PC-3 (cell line): ENCODE results near the gene ANXA6. TPM values are rescaled to one million over a fixed set of nuclear protein-coding genes. Genes with fewer than 3 reads are reported as not detected.

ENCODE experiments used
- ATAC-seq: fragments of 200-7000 bp; cut with Tn5 transposase; 2 replicates; pipeline ENCODE4 v1.9.1; 2020; ENCODE audit warnings: mild to moderate bottlenecking, moderate library complexity
- BruUV-seq: library from RNA; stranded (reverse); fragments of 400-500 nt; replicated peaks from 2 replicates; lab custom pipeline; 2021; lab: Mats Ljungman, UMichigan
- CTCF ChIA-PET: fragments of 300-600 bp; sonication (Branson Sonifier 250); formaldehyde crosslinking; loops from one replicate; lab custom pipeline; 2022; ENCODE audit warnings: antibody characterized with exemption; lab: Charles Lee
- POLR2A ChIA-PET: fragments of 300-600 bp; sonication (Branson Sonifier 250); formaldehyde crosslinking; loops from one replicate; lab custom pipeline; 2022; ENCODE audit warnings: antibody characterized with exemption; ENCODE audit not compliant: unreplicated experiment; lab: Charles Lee
- DNase-seq: peaks from one replicate; pipeline ENCODE4 v3.0.0-alpha.2; 2015
- H2AFZ ChIP-seq: fragments of 300-600 bp; sonication (generic); 2 replicates; pipeline ENCODE4 v1.6.0; 2016; ENCODE audit warnings: antibody characterized with exemption, low read length
- H3F3A ChIP-seq: fragments of 300-600 bp; sonication (generic); one replicate; pipeline ENCODE4 v1.6.0; 2017; ENCODE audit warnings: antibody characterized with exemption, low read length, control low read depth, mild to moderate bottlenecking; ENCODE audit not compliant: unreplicated experiment
- H3K27ac ChIP-seq: fragments of 300-600 bp; sonication (generic); 2 replicates; pipeline ENCODE4 v1.5.1; 2016; ENCODE audit warnings: mild to moderate bottlenecking, low read length
- H3K27me3 ChIP-seq: fragments of 300-600 bp; sonication (generic); 2 replicates; pipeline ENCODE4 v1.6.1; 2016; ENCODE audit warnings: low read length, mixed read lengths
- H3K36me3 ChIP-seq: fragments of 300-600 bp; sonication (generic); 2 replicates; pipeline ENCODE4 v1.6.1; 2016; ENCODE audit warnings: low read depth, mixed run types, low read length, mixed read lengths
- H3K4me1 ChIP-seq: fragments of 300-600 bp; sonication (generic); 2 replicates; pipeline ENCODE4 v1.5.1; 2016; ENCODE audit warnings: low read length; ENCODE audit not compliant: insufficient read depth
- H3K4me2 ChIP-seq: fragments of 300-600 bp; sonication (generic); 2 replicates; pipeline ENCODE4 v1.6.0; 2016; ENCODE audit warnings: low read length
- H3K4me3 ChIP-seq: fragments of 300-600 bp; sonication (generic); 2 replicates; pipeline ENCODE4 v1.5.1; 2016; ENCODE audit warnings: mild to moderate bottlenecking, low read length, mixed read lengths
- H3K79me2 ChIP-seq: fragments of 300-600 bp; sonication (generic); 2 replicates; pipeline ENCODE4 v1.6.1; 2017; ENCODE audit warnings: low read length, mixed read lengths
- H3K9ac ChIP-seq: fragments of 300-600 bp; sonication (generic); 2 replicates; pipeline ENCODE4 v1.6.0; 2016; ENCODE audit warnings: mild to moderate bottlenecking, low read length
- H3K9me2 ChIP-seq: fragments of 300-600 bp; sonication (generic); replicated peaks from 2 replicates; pipeline ENCODE4 v1.6.1; 2016; ENCODE audit warnings: mixed run types, low read length, mixed read lengths
- H3K9me3 ChIP-seq: fragments of 300-600 bp; sonication (generic); 2 replicates; pipeline ENCODE4 v1.6.1; 2016; ENCODE audit warnings: low read length, mixed read lengths
- H4K20me1 ChIP-seq: fragments of 300-600 bp; sonication (generic); 2 replicates; pipeline ENCODE4 v1.6.1; 2016; ENCODE audit warnings: low read length, mixed read lengths
- CTCF ChIP-seq: fragments of 300-600 bp; sonication (generic); conservative IDR thresholded peaks from 2 replicates; pipeline ENCODE4 v1.5.1; 2017; ENCODE audit warnings: antibody characterized with exemption, low read depth, mild to moderate bottlenecking, low read length
- EZH2 ChIP-seq: fragments of 300-600 bp; sonication (generic); IDR thresholded peaks from one replicate; pipeline ENCODE4 v1.6.1; 2017; ENCODE audit warnings: antibody characterized with exemption, mild to moderate bottlenecking, low read length; ENCODE audit not compliant: unreplicated experiment
- EZH2phosphoT487 ChIP-seq: fragments of 300-600 bp; sonication (generic); IDR thresholded peaks from 2 replicates; pipeline ENCODE4 v1.6.1; 2018; ENCODE audit warnings: mild to moderate bottlenecking, antibody characterized with exemption, low read length, borderline replicate concordance
- intact Hi-C: fragments of 100-400 bp; cut with micrococcal nuclease; formaldehyde crosslinking; loops from 2 replicates; pipeline ENCODE4 v1.9.0; 2023
- total RNA-seq: library from RNA; depleted of rRNA; stranded (reverse); fragments of >200 nt; gene quantifications from 2 replicates; pipeline ENCODE4 v1.2.3, GENCODE V29; 2014

ANXA6 gene
- total RNA-seq, 1 experiment from 2014 or later = 122 TPM

GRCh38 chr5:151058891-151059489 is 98.6 kb downstream of the ANXA6 start:
- no peaks in the 10 kb centered on the region for H3K9me3 ChIP-seq
- H3K79me2 ChIP-seq = peaks cover 9% of the 10 kb centered on the region; the same call in 1 of the 2 replicates
- intact Hi-C loops = no loop called here
- ChIA-PET CTCF (no interaction called here), POLR2A (interaction anchor here (0.6 kb wide), 1 partner anchor 33 kb away, joined by 3 read pairs; no protein-coding TSS in a partner anchor)
- no peaks in the 10 kb centered on the region for H3F3A ChIP-seq
- H3K4me3 ChIP-seq = no peak overlapping the region
- no peak overlapping the region for H3K9ac ChIP-seq
- TF ChIP-seq EZH2 = no peak
- no peak for TF ChIP-seq CTCF
- no peak for TF ChIP-seq EZH2phosphoT487
- H4K20me1 ChIP-seq = peaks cover 14% of the 10 kb centered on the region; the same call in 1 of the 2 replicates
- peaks cover 22% of the 10 kb centered on the region for H3K4me1 ChIP-seq
- no peaks in the 10 kb centered on the region for H3K9me2 ChIP-seq
- no peaks in the 10 kb centered on the region for H3K27me3 ChIP-seq
- no peak overlapping the region for H2AFZ ChIP-seq
- ATAC-seq (no peak), DNase-seq (no peak)
- no peak overlapping the region for H3K4me2 ChIP-seq
- BruUV-seq = no TSS peak
- peaks cover 51% of the 10 kb centered on the region for H3K36me3 ChIP-seq
- no peak overlapping the region for H3K27ac ChIP-seq

- Histone ChIP-seq H3K4me1 (peaks cover 15% of the 10 kb centered on the region), H3K27me3 (no peaks in the 10 kb centered on the region), H2AFZ (no peak overlapping the region), H3K36me3 (peaks cover 53% of the 10 kb centered on the region), H3K79me2 (peaks cover 5% of the 10 kb centered on the region; the same call in 1 of the 2 replicates), H3K4me3 (no peak overlapping the region), H4K20me1 (peaks cover 14% of the 10 kb centered on the region; the same call in 1 of the 2 replicates), H3K9me2 (no peaks in the 10 kb centered on the region), H3K9ac (no peak overlapping the region), H3K27ac (no peak overlapping the region), H3F3A (no peaks in the 10 kb centered on the region), H3K4me2 (no peak overlapping the region), H3K9me3 (no peaks in the 10 kb centered on the region)
- DNase-seq = no peak
- no peak for TF ChIP-seq EZH2
- peak; percentile 22; the same call in 1 of the 2 replicates for TF ChIP-seq CTCF
- ATAC-seq = no peak
- CTCF ChIA-PET = no interaction called here
- intact Hi-C loops = no loop called here
- BruUV-seq = no TSS peak
- POLR2A ChIA-PET = interaction anchor here (0.6 kb wide), 2 partner anchors 23 to 50 kb away, joined by 4 to 5 read pairs; no protein-coding TSS in a partner anchor
Observed at GRCh38 chr5:151058301-151058700, 99.3 kb downstream of the ANXA6 start.
